Activated naive CD8-positive, alpha-beta T cell treated with anti-CD3 and anti-CD28 coated beads, Interleukin-2, amount 10 ng/mL, durations not matched to agents 7 days and 5 days (primary cell): ENCODE results near the gene NME4. TPM values are rescaled to one million over a fixed set of nuclear protein-coding genes. Genes with fewer than 3 reads are reported as not detected.
"Not testable (repeated sequence)": the region's sequence is repeated elsewhere in the genome, so short reads cannot be mapped to it uniquely, and the experiment has no call there.

Experiments used
- ATAC-seq: fragments of 150-1000 bp; cut with Tn5 transposase; one replicate; pipeline ENCODE4 v1.10.0; 2021; ENCODE audit warnings: low read depth, moderate library complexity
- POLR2A ChIA-PET: fragments of 350-600 bp; sonication (Branson Sonifier 250); formaldehyde crosslinking; loops from one replicate; lab custom pipeline; 2021; ENCODE audit warnings: antibody characterized with exemption; lab: Charles Lee
- DNase-seq: peaks from one replicate; pipeline ENCODE4 v3.0.0; 2021
- H3K27ac Mint-ChIP-seq: one replicate; pipeline ENCODE4 v1.8.0; 2022; ENCODE audit warnings: mild to moderate bottlenecking, mixed read lengths
- H3K27me3 Mint-ChIP-seq: one replicate; pipeline ENCODE4 v1.8.0; 2022; ENCODE audit warnings: mild to moderate bottlenecking, moderate library complexity, mixed read lengths
- H3K36me3 Mint-ChIP-seq: one replicate; pipeline ENCODE4 v1.8.0; 2021; ENCODE audit warnings: mild to moderate bottlenecking, mixed read lengths
- H3K4me1 Mint-ChIP-seq: one replicate; pipeline ENCODE4 v1.8.0; 2021; ENCODE audit warnings: mixed read lengths
- H3K4me3 Mint-ChIP-seq: one replicate; pipeline ENCODE4 v1.8.0; 2022; ENCODE audit warnings: mild to moderate bottlenecking, moderate library complexity, mixed read lengths
- H3K9me3 Mint-ChIP-seq: one replicate; pipeline ENCODE4 v1.8.0; 2021; ENCODE audit warnings: mixed read lengths
- total RNA-seq, 2 experiments: library from RNA; stranded (reverse); gene quantifications; one replicate each; pipeline ENCODE4 v1.2.3, GENCODE V29; 2021

NME4 gene
- 1 to 10 TPM; 8.2 to 8.8 TPM for total RNA-seq

- Mint-ChIP-seq H3K9me3 (no peaks in the 10 kb centered on the region), H3K4me3 (peak within 1 kb of the TSS; percentile 73), H3K4me1 (peaks cover 12% of the 10 kb centered on the region), H3K36me3 (no peaks in the 10 kb centered on the region), H3K27ac (peak within 1 kb of the TSS; percentile 68), H3K27me3 (peaks cover 29% of the 10 kb centered on the region)
- POLR2A ChIA-PET, result no interaction called here
- ATAC-seq (no peak), DNase-seq (peak; percentile 45)
These were observed at the start of gene NME4 for GRCh38 chr16:397135-397661. TSS of gene NME4 (plus strand) at chr16:397199. CDS start at chr16:397223, 24 bp downstream.

- ATAC-seq (no peak), DNase-seq (no peak)
- Mint-ChIP-seq H3K4me1 (peaks cover 26% of the 10 kb centered on the region), H3K4me3 (no peak overlapping the region), H3K9me3 (no peaks in the 10 kb centered on the region), H3K36me3 (peaks cover 24% of the 10 kb centered on the region), H3K27ac (no peak overlapping the region), H3K27me3 (no peaks in the 10 kb centered on the region)
- POLR2A ChIA-PET, result no interaction called here
These were observed 49.8 kb upstream of the NME4 start for GRCh38 chr16:347203-347602.

DNA sequence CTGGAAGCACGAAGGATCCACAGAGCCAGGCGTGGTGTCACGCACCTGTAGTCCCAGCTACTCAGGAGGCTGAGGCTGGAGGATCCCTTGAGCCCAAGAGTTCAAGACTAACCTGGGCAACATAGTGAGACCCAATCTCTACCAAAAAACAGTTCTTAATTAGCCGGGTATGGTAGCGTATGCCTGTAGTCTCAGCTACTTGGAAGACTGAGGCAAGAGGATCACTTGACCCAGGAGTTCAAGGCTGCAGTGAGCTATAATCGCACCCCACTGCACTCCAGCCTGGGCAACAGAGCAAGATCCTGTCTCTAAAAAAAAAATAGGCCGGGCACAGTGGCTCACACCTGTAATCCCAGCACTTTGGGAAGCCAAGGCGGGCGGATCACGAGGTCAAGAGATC lies 48.5 kb upstream of the NME4 start:
- H3K27ac Mint-ChIP-seq, result not testable (repeated sequence)
- H3K36me3 Mint-ChIP-seq, result peaks cover 23% of the 10 kb centered on the region

DNA sequence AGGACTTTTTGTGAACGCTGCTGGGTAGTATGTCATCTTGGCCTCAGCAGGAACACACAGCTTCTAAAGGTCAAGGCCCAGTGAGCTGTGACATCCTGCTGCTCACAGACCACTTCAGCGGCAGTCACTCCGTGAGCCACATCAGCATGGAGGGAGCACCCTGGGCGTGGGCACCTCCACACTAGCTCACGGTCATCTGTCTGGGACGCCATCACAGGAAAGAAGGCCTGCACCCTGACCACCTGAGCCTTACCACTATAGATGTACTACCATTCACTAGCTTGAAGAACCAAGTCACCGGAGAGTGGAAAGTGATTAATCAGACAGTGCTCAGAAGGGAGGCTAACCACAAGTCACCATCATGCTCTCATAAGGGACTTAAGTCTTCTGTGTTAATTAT lies 47.8 kb upstream of the NME4 start:
- Mint-ChIP-seq H3K36me3 (peaks cover 22% of the 10 kb centered on the region), H3K4me1 (peaks cover 17% of the 10 kb centered on the region), H3K27ac (no peak overlapping the region), H3K9me3 (no peaks in the 10 kb centered on the region), H3K27me3 (no peaks in the 10 kb centered on the region), H3K4me3 (no peak overlapping the region)
- POLR2A ChIA-PET, result no interaction called here
- ATAC-seq, result no peak
- DNase-seq, result no peak

More for the DNA sequence above, 48.5 kb upstream of the NME4 start:
- not testable (repeated sequence) for DNase-seq, ATAC-seq, H3K4me3 Mint-ChIP-seq, H3K9me3 Mint-ChIP-seq, H3K27me3 Mint-ChIP-seq
- peaks cover 14% of the 10 kb centered on the region for H3K4me1 Mint-ChIP-seq
- POLR2A ChIA-PET, result interaction anchor here (0.7 kb wide), 1 partner anchor 53 kb away, joined by 3 read pairs; no protein-coding TSS in a partner anchor

DNA sequence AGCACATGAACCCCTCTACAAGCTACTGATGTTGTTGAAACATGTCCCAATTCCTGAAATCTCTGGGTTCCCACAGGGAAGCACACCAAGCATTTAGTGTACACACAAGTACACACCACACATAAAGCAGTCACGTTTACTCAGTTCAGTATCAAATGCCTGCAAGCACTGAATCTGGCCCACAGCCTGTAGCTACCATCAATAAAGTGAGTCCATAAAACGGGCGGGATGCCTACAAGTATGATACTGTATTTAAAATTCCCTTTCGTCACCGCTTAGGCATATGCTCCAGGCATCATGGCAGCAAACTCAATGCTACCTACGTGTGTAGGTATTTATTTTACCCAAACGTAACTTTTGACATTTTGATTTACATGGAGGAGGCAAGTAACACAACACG lies 46.8 kb upstream of the NME4 start:
- Mint-ChIP-seq H3K27me3 (no peaks in the 10 kb centered on the region), H3K36me3 (peaks cover 14% of the 10 kb centered on the region), H3K27ac (no peak overlapping the region), H3K9me3 (no peaks in the 10 kb centered on the region), H3K4me3 (peak overlapping the region; percentile 10), H3K4me1 (peaks cover 21% of the 10 kb centered on the region)
- DNase-seq (no peak), ATAC-seq (no peak)
- POLR2A ChIA-PET, result interaction anchor here (3.3 kb wide), 1 partner anchor 121 kb away, joined by 10 read pairs; the partner anchor contains the start of gene LUC7L

DNA sequence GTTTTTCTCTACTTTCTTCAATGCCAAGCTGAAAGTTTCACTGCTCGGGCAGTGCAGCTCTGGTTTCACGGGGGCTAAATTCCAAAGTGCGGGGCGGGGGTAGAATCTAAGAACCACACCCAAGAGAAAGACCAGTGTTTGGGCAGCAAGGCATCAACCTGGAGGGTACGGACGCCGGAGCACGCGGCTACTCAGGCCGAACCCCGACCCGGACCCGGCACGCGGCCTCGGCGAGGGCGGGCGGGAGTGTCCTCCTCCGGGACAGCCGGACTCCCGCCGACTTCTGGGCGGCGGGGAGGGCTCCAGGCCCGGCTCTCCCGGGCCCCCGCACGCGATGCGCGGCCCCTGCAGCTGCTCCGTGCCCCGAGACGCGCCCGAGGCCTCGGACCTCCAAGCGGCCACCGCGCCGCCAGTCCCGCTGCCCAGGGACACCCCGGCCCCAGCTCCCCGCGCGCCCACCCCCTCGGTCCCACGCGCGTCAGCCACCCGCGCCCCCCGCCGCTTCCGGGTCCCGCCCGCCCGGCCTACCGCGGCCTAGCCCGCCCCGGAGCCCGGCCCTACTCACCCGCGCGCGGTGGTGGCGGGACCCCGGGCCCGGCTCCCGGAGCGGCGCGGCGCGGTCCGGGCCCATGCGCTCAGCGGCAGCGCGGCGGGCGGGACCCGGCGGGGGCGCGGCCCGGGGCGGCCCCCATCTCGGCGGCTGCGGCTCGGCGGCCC lies 45.0 kb upstream of the NME4 start:
- H3K4me1 Mint-ChIP-seq, result peaks cover 23% of the 10 kb centered on the region
- POLR2A ChIA-PET, result interaction anchor here (0.9 to 3.3 kb wide), 6 partner anchors 11 to 123 kb away, joined by 3 to 10 read pairs (median 4); partner anchors contain the start of genes FAM234A and LUC7L
- H3K27me3 Mint-ChIP-seq, result no peaks in the 10 kb centered on the region
- peak overlapping the region; percentile 88 for H3K27ac Mint-ChIP-seq
- no peaks in the 10 kb centered on the region for H3K9me3 Mint-ChIP-seq
- H3K36me3 Mint-ChIP-seq, result peaks cover 6% of the 10 kb centered on the region
- peak overlapping the region; percentile 92 for H3K4me3 Mint-ChIP-seq
- ATAC-seq, result peak; percentile 27
- no peak for DNase-seq

GRCh38 chr16:352547-353403 lies 44.2 kb upstream of the NME4 start, which contains the start of gene AXIN1:
TSS of gene AXIN1 (minus strand) at chr16:352723. CDS start at chr16:347025, 5,698 bp downstream.
- Mint-ChIP-seq H3K9me3 (no peaks in the 10 kb centered on the region), H3K4me1 (peaks cover 20% of the 10 kb centered on the region)
- ATAC-seq, result peak; percentile 74

DNA sequence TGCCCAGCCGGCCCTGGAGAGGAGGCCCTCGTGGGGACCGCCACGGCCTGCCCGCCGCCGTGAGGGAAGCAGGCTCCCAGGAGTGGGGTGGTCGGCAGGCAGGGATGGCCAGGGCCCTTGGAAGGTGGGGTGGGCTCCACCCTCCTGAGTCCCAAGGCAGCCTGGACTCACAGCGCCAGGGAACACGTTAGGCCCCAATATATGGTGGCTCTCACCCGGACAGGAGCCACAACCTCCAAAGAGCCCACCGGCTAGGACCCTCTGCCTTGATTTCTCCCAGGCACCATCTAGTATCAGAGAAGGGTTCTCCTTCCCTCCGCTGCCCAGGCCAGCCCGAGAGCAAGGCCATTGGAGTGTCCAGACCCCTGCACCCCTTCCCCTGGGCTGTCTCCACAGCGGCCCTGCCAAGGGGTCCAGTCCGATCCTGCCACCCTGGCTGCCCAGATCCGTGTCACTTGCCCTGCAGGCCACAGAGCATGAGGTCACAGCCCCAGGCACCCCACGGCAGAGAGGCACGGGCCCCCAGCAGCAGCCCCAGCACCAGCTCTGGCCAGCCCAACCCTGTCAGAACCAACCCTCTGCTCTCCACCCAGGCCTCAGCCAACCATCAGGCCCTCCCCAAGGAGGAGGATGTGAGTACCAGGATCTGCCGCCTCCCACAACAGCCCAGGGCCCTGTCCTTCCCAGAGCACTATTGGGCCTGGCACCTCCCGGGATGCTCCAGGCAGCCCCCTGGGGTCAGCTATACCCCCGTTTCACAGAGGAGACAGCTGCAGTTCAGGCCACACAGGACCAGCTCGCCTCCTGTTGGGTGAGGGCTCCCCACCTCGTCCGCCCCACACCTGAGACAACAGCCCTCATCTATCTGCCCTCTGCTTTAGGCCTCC lies 43.4 kb upstream of the NME4 start:
- Mint-ChIP-seq H3K27me3 (no peaks in the 10 kb centered on the region), H3K4me1 (peaks cover 16% of the 10 kb centered on the region), H3K27ac (peak overlapping the region; percentile 74), H3K4me3 (peak overlapping the region; percentile 65), H3K36me3 (peaks cover 6% of the 10 kb centered on the region), H3K9me3 (no peaks in the 10 kb centered on the region)
- ATAC-seq (no peak), DNase-seq (no peak)
- POLR2A ChIA-PET, result interaction anchor here (0.6 to 3.3 kb wide), 6 partner anchors 13 to 300 kb away, joined by 4 to 10 read pairs (median 4); partner anchors contain the start of genes FAM234A, LUC7L, POLR3K and SNRNP25

More at GRCh38 chr16:352547-353403, 44.2 kb upstream of the NME4 start, which contains the start of gene AXIN1:
- peak within 1 kb of the TSS; percentile 92 for H3K4me3 Mint-ChIP-seq
- no peaks in the 10 kb centered on the region for H3K27me3 Mint-ChIP-seq
- H3K36me3 Mint-ChIP-seq, result peaks cover 6% of the 10 kb centered on the region
- H3K27ac Mint-ChIP-seq, result peak within 1 kb of the TSS; percentile 88
- POLR2A ChIA-PET, result interaction anchor here (0.6 to 3.3 kb wide), 7 partner anchors 12 to 299 kb away, joined by 4 to 10 read pairs (median 4); partner anchors contain the start of genes FAM234A, LUC7L, POLR3K and SNRNP25
- DNase-seq, result peak; percentile 100

DNA sequence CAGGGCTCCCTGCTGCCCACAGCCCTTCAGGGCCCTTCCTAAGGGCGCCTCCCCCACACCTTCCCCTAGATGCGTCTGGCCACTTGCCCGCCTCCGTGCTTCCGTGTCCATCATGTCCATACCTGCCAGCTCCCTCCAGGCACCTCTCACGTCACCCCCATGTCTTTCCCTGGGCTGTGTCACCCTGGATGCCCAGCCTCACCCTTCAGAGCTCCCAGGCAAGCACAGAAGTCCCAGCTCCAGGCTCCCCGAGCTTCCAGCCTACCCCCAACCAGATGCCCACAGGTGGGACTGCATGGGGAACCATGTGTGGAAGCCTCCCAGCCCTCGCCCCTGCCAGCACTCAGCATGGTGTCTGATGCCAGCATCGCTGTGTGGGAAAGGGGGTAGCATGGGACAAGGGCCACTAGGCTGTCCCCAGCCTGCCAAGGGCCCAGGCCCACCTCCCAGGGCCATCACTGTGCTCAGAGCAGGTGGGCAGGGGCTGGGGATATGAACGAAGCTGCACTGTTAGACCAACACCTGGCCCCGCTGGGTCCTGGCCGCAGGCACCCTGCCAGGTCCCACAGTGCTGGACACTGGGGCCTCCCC lies 42.6 kb upstream of the NME4 start:
- POLR2A ChIA-PET, result interaction anchor here (0.5 to 1.6 kb wide), 3 partner anchors 11 to 16 kb away, joined by 3 to 5 read pairs (median 5); partner anchors contain the start of gene MRPL28
- no peaks in the 10 kb centered on the region for H3K9me3 Mint-ChIP-seq
- peaks cover 16% of the 10 kb centered on the region for H3K4me1 Mint-ChIP-seq
- no peaks in the 10 kb centered on the region for H3K27me3 Mint-ChIP-seq
- ATAC-seq (no peak), DNase-seq (peak; percentile 51)
- H3K36me3 Mint-ChIP-seq, result peaks cover 6% of the 10 kb centered on the region
- H3K27ac Mint-ChIP-seq, result peak overlapping the region; percentile 74
- H3K4me3 Mint-ChIP-seq, result peak overlapping the region; percentile 65

DNA sequence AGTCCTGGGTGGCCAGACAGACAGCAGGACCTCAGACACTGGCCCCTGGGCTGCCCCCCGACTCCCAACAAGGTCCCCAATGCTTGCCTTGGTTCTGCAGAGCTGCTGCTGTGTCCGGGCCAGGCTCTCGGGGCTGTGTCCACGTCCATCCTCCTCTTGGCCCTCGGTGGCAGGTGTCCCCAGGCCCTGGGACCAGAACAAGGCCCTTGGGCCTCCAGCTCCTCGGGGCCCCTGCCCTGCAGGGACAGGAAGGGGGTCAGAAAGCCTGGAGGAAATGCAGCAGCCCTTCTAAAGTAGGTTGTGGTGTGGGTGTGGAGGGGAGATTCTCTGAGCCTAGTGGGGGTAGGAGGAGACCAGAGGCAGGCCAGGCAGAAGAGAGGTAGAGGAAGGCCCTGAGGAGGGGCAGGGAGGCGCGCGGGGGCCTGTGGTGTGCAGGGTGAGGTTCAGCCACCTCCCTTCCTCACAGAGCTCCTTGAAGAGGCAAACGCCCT lies 42.0 kb upstream of the NME4 start:
- no peaks in the 10 kb centered on the region for H3K27me3 Mint-ChIP-seq

GRCh38 chr16:356741-357140 lies 40.3 kb upstream of the NME4 start:
- Mint-ChIP-seq H3K27ac (no peak overlapping the region), H3K4me3 (no peak overlapping the region), H3K27me3 (no peaks in the 10 kb centered on the region), H3K9me3 (no peaks in the 10 kb centered on the region), H3K36me3 (no peaks in the 10 kb centered on the region), H3K4me1 (peaks cover 9% of the 10 kb centered on the region)
- POLR2A ChIA-PET, result no interaction called here
- DNase-seq (no peak), ATAC-seq (no peak)

More for the DNA sequence above, 42.0 kb upstream of the NME4 start:
- ATAC-seq, result peak; percentile 29
- peak; percentile 56 for DNase-seq
- H3K36me3 Mint-ChIP-seq, result peaks cover 6% of the 10 kb centered on the region
- H3K4me1 Mint-ChIP-seq, result peaks cover 16% of the 10 kb centered on the region
- no peaks in the 10 kb centered on the region for H3K9me3 Mint-ChIP-seq
- H3K27ac Mint-ChIP-seq, result peak overlapping the region; percentile 80
- POLR2A ChIA-PET, result interaction anchor here (0.5 to 1.2 kb wide), 3 partner anchors 10 to 281 kb away, joined by 3 to 5 read pairs (median 3); partner anchors contain the start of genes METTL26 and MRPL28
- peak overlapping the region; percentile 61 for H3K4me3 Mint-ChIP-seq
